GM18951 (cell line): ENCODE results near the gene ROBO2.

Experiments
- POLR2A ChIP-seq: IDR thresholded peaks from 4 replicates; pipeline ENCODE4 v1.6.1; 2011; ENCODE audit warnings: mild to moderate bottlenecking; ENCODE audit not compliant: insufficient read length, insufficient read depth; ENCODE audit errors: extremely low read depth
- in situ Hi-C: fragments of 300-500 bp; cut with MboI; formaldehyde crosslinking; loops from one replicate; pipeline ENCODE4 v1.12.0; 2022; ENCODE audit warnings: low sequenced_read_pairs, mixed read lengths, inconsistent platforms; ENCODE audit not compliant: unreplicated experiment

Gene ROBO2

GRCh38 chr3:77427528-77427927 is 387.6 kb downstream of the ROBO2 start:
- TF ChIP-seq POLR2A: no peak
- in situ Hi-C loops: no loop called here

- no peak for TF ChIP-seq POLR2A
- in situ Hi-C loops: no loop called here
These were observed 397.0 kb downstream of the ROBO2 start for GRCh38 chr3:77436908-77437307.

- in situ Hi-C loops: no loop called here
- no peak for TF ChIP-seq POLR2A
These were observed 406.2 kb downstream of the ROBO2 start for GRCh38 chr3:77446084-77446483.

GRCh38 chr3:77446761-77447160 is 406.9 kb downstream of the ROBO2 start:
- in situ Hi-C loops: no loop called here
- TF ChIP-seq POLR2A: no peak

GRCh38 chr3:77449459-77450350 is 409.8 kb downstream of the ROBO2 start:
- no peak for TF ChIP-seq POLR2A

GRCh38 chr3:77456431-77456830 is 416.5 kb downstream of the ROBO2 start:
- TF ChIP-seq POLR2A: no peak
- in situ Hi-C loops: no loop called here

More at GRCh38 chr3:77449459-77450350, 409.8 kb downstream of the ROBO2 start:
- in situ Hi-C loops: no loop called here

GRCh38 chr3:77456906-77457305 is 417.0 kb downstream of the ROBO2 start:
- in situ Hi-C loops: no loop called here
- TF ChIP-seq POLR2A: no peak

- in situ Hi-C loops: no loop called here
- no peak for TF ChIP-seq POLR2A
These were observed 420.0 kb downstream of the ROBO2 start for GRCh38 chr3:77459926-77460325.

GRCh38 chr3:77460326-77460725 is 420.4 kb downstream of the ROBO2 start:
- no peak for TF ChIP-seq POLR2A
- in situ Hi-C loops: no loop called here

- TF ChIP-seq POLR2A: no peak
These were observed 423.1 kb downstream of the ROBO2 start for GRCh38 chr3:77462951-77463350.

GRCh38 chr3:77464111-77464688 is 424.3 kb downstream of the ROBO2 start:
- no peak for TF ChIP-seq POLR2A

More at GRCh38 chr3:77462951-77463350, 423.1 kb downstream of the ROBO2 start:
- in situ Hi-C loops: no loop called here

GRCh38 chr3:77466562-77467115 is 426.7 kb downstream of the ROBO2 start:
- in situ Hi-C loops: no loop called here
- TF ChIP-seq POLR2A: no peak

More at GRCh38 chr3:77464111-77464688, 424.3 kb downstream of the ROBO2 start:
- in situ Hi-C loops: no loop called here

GRCh38 chr3:77467702-77468625 is 428.1 kb downstream of the ROBO2 start:
- in situ Hi-C loops: no loop called here
- no peak for TF ChIP-seq POLR2A
